ENCODE measurements around the gene S100A4. TPM values are rescaled to one million over a fixed set of nuclear protein-coding genes. Genes with fewer than 3 reads are reported as not detected.

The S100A4 gene
- total RNA-seq, 2 experiments from 2014 or later = 352 to 382 TPM

DNA sequence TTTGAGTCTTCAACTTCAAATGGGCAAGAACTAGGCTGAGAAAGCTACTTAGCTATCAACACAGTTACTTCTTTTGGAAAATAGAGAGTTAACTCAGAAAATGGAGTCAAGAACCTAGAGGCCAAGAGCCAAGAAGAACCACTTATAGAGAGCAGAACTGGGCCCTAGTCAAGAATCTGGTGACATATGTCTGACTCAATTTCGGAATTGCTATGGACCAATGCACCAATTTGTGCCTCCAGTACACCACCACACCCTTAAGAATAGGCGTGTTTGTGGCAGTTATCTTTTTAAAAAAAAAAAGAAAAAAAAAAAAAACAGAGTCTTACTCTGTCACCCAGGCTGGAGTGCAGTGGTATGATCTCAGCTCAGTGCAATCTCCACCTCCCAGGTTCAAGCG lies 12.3 kb upstream of the S100A4 start:
- no peaks in the 10 kb centered on the region for H3K9me3 Mint-ChIP-seq
- no peak overlapping the region for H3K4me3 Mint-ChIP-seq
- H3K27me3 Mint-ChIP-seq = no peaks in the 10 kb centered on the region
- intact Hi-C loops (cut with micrococcal nuclease) = no loop called here
- no peak overlapping the region for H3K27ac Mint-ChIP-seq
- POLR2A ChIA-PET = no interaction called here
- CTCF ChIA-PET = interaction anchor here (0.6 to 0.9 kb wide), 2 partner anchors 15 to 177 kb away, joined by 3 read pairs; no protein-coding TSS in a partner anchor
- no peaks in the 10 kb centered on the region for H3K4me1 Mint-ChIP-seq (ENCODE audit: low read depth)
- H3K36me3 Mint-ChIP-seq = no peaks in the 10 kb centered on the region
- no peak for DNase-seq

- Mint-ChIP-seq H3K4me1 (ENCODE audit: low read depth) (no peaks in the 10 kb centered on the region), H3K9me3 (no peaks in the 10 kb centered on the region), H3K27ac (no peak overlapping the region), H3K27me3 (no peaks in the 10 kb centered on the region), H3K4me3 (no peak overlapping the region), H3K36me3 (no peaks in the 10 kb centered on the region)
- ChIA-PET CTCF (no interaction called here), POLR2A (no interaction called here)
- no peak for DNase-seq
- intact Hi-C loops (cut with micrococcal nuclease) = no loop called here
Measured at GRCh38 chr1:153556348-153556747, 10.7 kb upstream of the S100A4 start.

- H3K9me3 Mint-ChIP-seq = no peaks in the 10 kb centered on the region
- no peaks in the 10 kb centered on the region for H3K36me3 Mint-ChIP-seq
- no peaks in the 10 kb centered on the region for H3K27me3 Mint-ChIP-seq
- H3K27ac Mint-ChIP-seq = no peak overlapping the region
- H3K4me1 Mint-ChIP-seq (ENCODE audit: low read depth) = no peaks in the 10 kb centered on the region
- ChIA-PET CTCF (interaction anchor here (1.3 to 2.2 kb wide), 2 partner anchors 9 to 14 kb away, joined by 7 read pairs; partner anchors contain the start of gene S100A4), POLR2A (interaction anchor here (0.9 kb wide), 1 partner anchor 9 kb away, joined by 3 read pairs; the partner anchor contains the start of gene S100A4)
- intact Hi-C loops (cut with micrococcal nuclease) = no loop called here
- H3K4me3 Mint-ChIP-seq = no peak overlapping the region
- no peak for DNase-seq
Measured at GRCh38 chr1:153553830-153554541, 8.4 kb upstream of the S100A4 start.

- H3K27ac Mint-ChIP-seq = no peak overlapping the region
- CTCF ChIA-PET = interaction anchor here (1.3 to 2.2 kb wide), 3 partner anchors 15 to 42 kb away, joined by 3 to 7 read pairs (median 4); partner anchors contain the start of gene S100A6
Measured at GRCh38 chr1:153553096-153553495, 7.5 kb upstream of the S100A4 start.

DNA sequence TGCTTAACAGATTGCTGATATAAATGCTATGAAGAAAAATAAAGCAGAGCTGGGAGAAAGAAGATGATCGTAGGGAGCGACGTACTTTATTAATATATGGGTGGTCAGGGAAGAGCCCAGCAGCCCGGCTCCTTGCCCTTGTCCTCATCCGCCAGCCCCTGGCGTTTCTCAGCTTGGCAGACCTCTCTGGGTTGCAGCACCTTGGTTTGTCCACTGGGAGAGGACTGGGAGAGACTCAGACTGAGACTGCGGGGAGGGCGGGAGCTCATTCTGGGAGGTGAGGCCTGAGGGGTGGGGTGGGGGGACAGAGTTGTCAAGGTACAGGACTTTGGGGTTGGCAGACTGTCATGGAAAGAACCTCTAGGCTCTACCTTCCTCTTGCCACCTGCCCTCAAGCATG lies 6.7 kb upstream of the S100A4 start:
- no peaks in the 10 kb centered on the region for H3K9me3 Mint-ChIP-seq
- no peak overlapping the region for H3K27ac Mint-ChIP-seq
- ChIA-PET POLR2A (interaction anchor here (1.1 kb wide), 1 partner anchor 9 kb away, joined by 3 read pairs; no protein-coding TSS in a partner anchor), CTCF (interaction anchor here (1.3 to 1.4 kb wide), 2 partner anchors 17 to 42 kb away, joined by 3 to 4 read pairs; partner anchors contain the start of gene S100A6)
- H3K27me3 Mint-ChIP-seq = no peaks in the 10 kb centered on the region
- DNase-seq = no peak
- no peaks in the 10 kb centered on the region for H3K36me3 Mint-ChIP-seq
- intact Hi-C loops (cut with micrococcal nuclease) = no loop called here
- peaks cover 12% of the 10 kb centered on the region for H3K4me1 Mint-ChIP-seq (ENCODE audit: low read depth)
- no peak overlapping the region for H3K4me3 Mint-ChIP-seq

More at GRCh38 chr1:153553096-153553495, 7.5 kb upstream of the S100A4 start:
- Mint-ChIP-seq H3K4me1 (ENCODE audit: low read depth) (peaks cover 6% of the 10 kb centered on the region), H3K9me3 (no peaks in the 10 kb centered on the region), H3K4me3 (no peak overlapping the region), H3K36me3 (no peaks in the 10 kb centered on the region), H3K27me3 (no peaks in the 10 kb centered on the region)
- DNase-seq = no peak
- POLR2A ChIA-PET = no interaction called here
- intact Hi-C loops (cut with micrococcal nuclease) = no loop called here

GRCh38 chr1:153550827-153551500 lies 5.4 kb upstream of the S100A4 start:
- Mint-ChIP-seq H3K36me3 (no peaks in the 10 kb centered on the region), H3K27ac (peak overlapping the region; percentile 38), H3K4me3 (no peak overlapping the region), H3K4me1 (ENCODE audit: low read depth) (peaks cover 19% of the 10 kb centered on the region), H3K9me3 (no peaks in the 10 kb centered on the region), H3K27me3 (no peaks in the 10 kb centered on the region)
- CTCF ChIA-PET = interaction anchor here (1.2 to 3.9 kb wide), 5 partner anchors 9 to 40 kb away, joined by 3 to 18 read pairs (median 7); no protein-coding TSS in a partner anchor
- no peak for DNase-seq
- POLR2A ChIA-PET = interaction anchor here (0.5 to 1.4 kb wide), 4 partner anchors 18 to 268 kb away, joined by 3 to 5 read pairs (median 3); partner anchors contain the start of gene CHTOP
- intact Hi-C loops (cut with micrococcal nuclease) = no loop called here

GRCh38 chr1:153550398-153550758 lies 4.8 kb upstream of the S100A4 start:
- H3K27ac Mint-ChIP-seq = no peak overlapping the region
- H3K4me1 Mint-ChIP-seq (ENCODE audit: low read depth) = peaks cover 25% of the 10 kb centered on the region
- no peak overlapping the region for H3K4me3 Mint-ChIP-seq
- intact Hi-C loops (cut with micrococcal nuclease) = no loop called here
- ChIA-PET CTCF (interaction anchor here (1.2 to 3.9 kb wide), 5 partner anchors 9 to 40 kb away, joined by 3 to 18 read pairs (median 7); no protein-coding TSS in a partner anchor), POLR2A (interaction anchor here (0.5 to 1.0 kb wide), 2 partner anchors 18 to 268 kb away, joined by 3 to 5 read pairs; no protein-coding TSS in a partner anchor)
- no peaks in the 10 kb centered on the region for H3K9me3 Mint-ChIP-seq
- DNase-seq = no peak
- peaks cover 1% of the 10 kb centered on the region for H3K36me3 Mint-ChIP-seq
- H3K27me3 Mint-ChIP-seq = no peaks in the 10 kb centered on the region

GRCh38 chr1:153549741-153550397 lies 4.3 kb upstream of the S100A4 start:
- no peaks in the 10 kb centered on the region for H3K9me3 Mint-ChIP-seq
- H3K27ac Mint-ChIP-seq = no peak overlapping the region
- H3K4me3 Mint-ChIP-seq = no peak overlapping the region
- ChIA-PET POLR2A (interaction anchor here (1.0 kb wide), 1 partner anchor 17 kb away, joined by 3 read pairs; no protein-coding TSS in a partner anchor), CTCF (interaction anchor here (1.3 to 3.9 kb wide), 4 partner anchors 15 to 39 kb away, joined by 3 to 18 read pairs (median 8); no protein-coding TSS in a partner anchor)
- intact Hi-C loops (cut with micrococcal nuclease) = loop anchor here (10.0 kb wide), 2 partner anchors 415 to 1515 kb away; partner anchors contain the start of genes CREB3L4, S100A11 and SLC39A1
- H3K27me3 Mint-ChIP-seq = no peaks in the 10 kb centered on the region
- H3K4me1 Mint-ChIP-seq (ENCODE audit: low read depth) = peaks cover 30% of the 10 kb centered on the region
- peaks cover 6% of the 10 kb centered on the region for H3K36me3 Mint-ChIP-seq
- no peak for DNase-seq

- peaks cover 15% of the 10 kb centered on the region for H3K36me3 Mint-ChIP-seq
- H3K4me1 Mint-ChIP-seq (ENCODE audit: low read depth) = peaks cover 37% of the 10 kb centered on the region
- no peaks in the 10 kb centered on the region for H3K9me3 Mint-ChIP-seq
- no peak within 1 kb of the TSS for H3K27ac Mint-ChIP-seq
- DNase-seq = no peak
- H3K27me3 Mint-ChIP-seq = no peaks in the 10 kb centered on the region
- no peak within 1 kb of the TSS for H3K4me3 Mint-ChIP-seq
- ChIA-PET POLR2A (no interaction called here), CTCF (interaction anchor here (2.0 to 3.9 kb wide), 2 partner anchors 16 to 19 kb away, joined by 9 to 18 read pairs; no protein-coding TSS in a partner anchor)
- intact Hi-C loops (cut with micrococcal nuclease) = loop anchor here (10.0 kb wide), 2 partner anchors 416 to 1514 kb away; partner anchors contain the start of genes CREB3L4, S100A11 and SLC39A1
Measured at GRCh38 chr1:153548722-153549688, 3.4 kb upstream of the S100A4 start, which contains the start of gene S100A3. TSS of gene S100A3 (minus strand) at chr1:153549258. CDS start at chr1:153548485, 773 bp downstream.

DNA sequence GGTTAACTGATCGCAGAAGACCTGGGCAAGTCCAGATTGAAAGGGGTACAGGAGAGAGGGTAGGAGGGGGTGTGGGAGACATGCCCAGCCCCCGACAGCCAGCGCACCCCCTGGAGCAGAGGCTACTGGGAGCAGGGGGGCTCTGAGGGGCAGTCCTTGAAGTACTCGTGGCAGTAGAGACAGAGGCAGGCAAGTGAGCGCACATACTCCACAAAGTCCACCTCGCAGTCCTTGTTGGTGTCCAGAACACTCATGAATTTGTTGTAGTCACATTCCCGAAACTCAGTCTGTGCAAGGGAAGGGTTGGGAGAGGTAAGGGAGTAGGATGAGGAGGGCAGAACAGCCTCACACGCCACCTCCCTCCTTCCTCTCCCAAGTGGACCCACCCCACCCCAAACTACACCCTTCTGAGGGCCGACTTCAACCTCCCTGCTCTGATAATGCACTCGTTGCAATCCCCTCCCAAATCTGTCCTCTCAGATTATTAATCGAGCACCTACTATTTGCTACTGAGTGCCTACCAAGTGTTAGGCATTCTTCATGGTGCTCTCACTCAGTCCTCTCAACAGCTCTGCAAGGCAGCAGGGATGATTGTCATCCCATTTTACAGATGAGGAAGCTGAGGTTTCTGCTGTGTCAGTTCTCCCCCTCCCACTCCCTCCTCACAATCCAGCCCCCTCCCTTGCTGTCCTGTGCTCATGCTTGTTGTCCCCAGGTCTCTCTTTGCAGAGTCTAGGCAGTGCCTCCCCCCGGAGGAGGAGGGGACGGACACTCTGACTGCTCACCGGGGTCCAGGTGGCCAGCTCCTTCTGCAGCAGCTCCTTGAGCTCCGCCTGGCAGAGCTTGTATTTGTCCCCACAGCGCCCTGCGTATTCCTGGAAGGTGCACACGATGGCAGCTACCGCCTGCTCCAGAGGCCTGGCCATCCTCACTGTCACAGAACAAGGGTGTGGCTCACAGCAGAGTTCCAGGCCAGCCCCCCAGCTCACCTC lies 2.2 kb upstream of the S100A4 start:
- intact Hi-C loops (cut with micrococcal nuclease) = loop anchor here (2.0 to 10.0 kb wide), 3 partner anchors 15 to 1513 kb away; partner anchors contain the start of genes CREB3L4, S100A11 and SLC39A1
- no peak overlapping the region for H3K4me3 Mint-ChIP-seq
- H3K27me3 Mint-ChIP-seq = no peaks in the 10 kb centered on the region
- peaks cover 27% of the 10 kb centered on the region for H3K36me3 Mint-ChIP-seq
- POLR2A ChIA-PET = no interaction called here
- DNase-seq = no peak
- peaks cover 49% of the 10 kb centered on the region for H3K4me1 Mint-ChIP-seq (ENCODE audit: low read depth)
- H3K9me3 Mint-ChIP-seq = no peaks in the 10 kb centered on the region
- CTCF ChIA-PET = interaction anchor here (3.9 to 5.4 kb wide), 2 partner anchors 15 kb away, joined by 18 to 66 read pairs; no protein-coding TSS in a partner anchor
- no peak overlapping the region for H3K27ac Mint-ChIP-seq

Data from activated CD4-positive, alpha-beta memory T cell treated with anti-CD3 and anti-CD28 coated beads for 36 hours (primary cell).